Stimulated activated naive CD4-positive, alpha-beta T cell (primary cell): ENCODE data around the gene CTAG1B.
"Not testable (repeated sequence)": the region's sequence is repeated elsewhere in the genome, so short reads cannot be mapped to it uniquely, and the experiment has no call there.

Source experiments
- DNase-seq, 6 experiments: peaks; one replicate each; lab custom pipeline; 2025; lab: John Stamatoyannopoulos, UW

The CTAG1B gene

DNA sequence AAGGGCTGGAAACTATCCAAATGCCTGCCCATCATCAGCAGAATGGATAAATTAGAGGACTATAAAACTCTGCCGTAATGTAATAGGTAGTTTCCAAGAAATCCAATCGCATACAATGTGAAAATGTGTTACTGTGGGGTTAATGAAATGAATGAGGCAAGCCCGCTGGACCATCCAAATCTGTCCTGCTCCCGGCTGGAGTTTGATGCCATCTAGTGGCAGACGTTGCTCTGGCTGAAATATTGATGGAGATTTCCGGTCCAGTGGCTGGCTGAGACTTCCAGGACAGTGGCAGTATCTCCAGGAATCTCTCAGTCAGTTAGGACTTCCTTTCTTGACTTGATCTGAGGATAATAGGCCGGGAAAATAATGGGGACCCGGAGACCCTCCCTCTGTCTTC, 36.1 kb downstream of the CTAG1B start:
- DNase-seq: not testable (repeated sequence)

GRCh38 chrX:154575076-154575475, 44.0 kb downstream of the CTAG1B start:
- not testable (repeated sequence) for DNase-seq

GRCh38 chrX:154573061-154573460, 46.0 kb downstream of the CTAG1B start:
- not testable (repeated sequence) for DNase-seq

DNA sequence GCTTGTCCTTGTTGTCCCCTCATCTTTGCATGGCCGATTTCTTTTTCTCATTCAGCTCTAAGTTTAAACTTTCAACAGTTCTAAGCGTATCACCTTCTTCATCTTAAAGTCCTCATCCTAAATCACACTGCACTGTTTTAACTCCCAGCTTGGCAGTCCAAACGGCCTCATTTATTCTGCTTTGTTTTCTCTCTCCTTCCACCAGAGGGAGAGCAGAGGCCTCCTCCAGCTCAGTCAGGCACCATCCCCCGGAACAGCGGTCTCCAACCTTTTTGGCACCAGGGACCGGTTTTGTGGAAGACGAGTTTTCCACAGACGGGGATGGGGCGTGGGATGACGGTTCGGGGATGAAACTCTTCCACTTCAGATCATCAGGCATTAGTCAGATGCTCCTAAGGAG, 48.7 kb downstream of the CTAG1B start:
- DNase-seq: not testable (repeated sequence)
